B cell (primary cell): ENCODE data around the gene RPL10A. TPM values are rescaled to one million over a fixed set of nuclear protein-coding genes. Genes with fewer than 3 reads are reported as not detected.
"Not testable (repeated sequence)": the region's sequence is repeated elsewhere in the genome, so short reads cannot be mapped to it uniquely, and the experiment has no call there.

Experiments
- ATAC-seq: fragments of 200-7000 bp; cut with Tn5 transposase; one replicate; pipeline ENCODE4 v1.10.0; 2021; ENCODE audit warnings: low read depth, mild to moderate bottlenecking, moderate number of reproducible peaks, moderate library complexity
- CTCF ChIA-PET: fragments of 350-600 bp; sonication (Branson Sonifier 250); formaldehyde crosslinking; loops from one replicate; lab custom pipeline; 2021; ENCODE audit warnings: antibody characterized with exemption, inconsistent platforms; lab: Charles Lee
- POLR2A ChIA-PET: fragments of 350-600 bp; sonication (Branson Sonifier 250); formaldehyde crosslinking; loops from one replicate; lab custom pipeline; 2021; ENCODE audit warnings: antibody characterized with exemption; lab: Charles Lee
- DNase-seq: peaks from one replicate; pipeline ENCODE4 v3.0.0; 2013
- H2AFZ ChIP-seq: 2 replicates; pipeline ENCODE4 v1.6.1; 2012; ENCODE audit warnings: mild to moderate bottlenecking, low read depth, low read length; ENCODE audit not compliant: insufficient read depth, poor library complexity, severe bottlenecking
- H3K27ac ChIP-seq, 2 donors: 1 replicate in 1 of 2; 2 replicates in 1 of 2; pipeline ENCODE4 v1.5.1; 2012 to 2013; ENCODE audit warnings: low read length in 2 of 2, mild to moderate bottlenecking in 2 of 2, moderate library complexity in 1 of 2
- H3K27me3 ChIP-seq, 4 experiments: fragments of 200-600 bp in 1 of 4; sonication (generic) in 1 of 4; replicated peaks in 1 of 4; 1 replicate in 2 of 4; 2 replicates in 2 of 4; pipeline versions ENCODE4 v1.6.1 to v1.7.0; 2013 to 2016; ENCODE audit warnings: low read length in 3 of 4, mild to moderate bottlenecking in 2 of 4, mixed read lengths in 1 of 4, moderate library complexity in 1 of 4; ENCODE audit not compliant: insufficient read depth in 4 of 4, control insufficient read depth in 3 of 4; ENCODE audit errors: control extremely low read depth in 1 of 4
- H3K36me3 ChIP-seq, 2 experiments: replicated peaks in 1 of 2; 1 replicate in 1 of 2; 2 replicates in 1 of 2; pipeline versions ENCODE4 v1.6.1 to v1.7.1; 2013; ENCODE audit warnings: low read length in 1 of 2; ENCODE audit not compliant: insufficient read depth in 2 of 2, control insufficient read depth in 1 of 2; ENCODE audit errors: control extremely low read depth in 1 of 2, extremely low read depth in 1 of 2
- H3K4me1 ChIP-seq, 2 donors: fragments of 200-600 bp in 1 of 2; sonication (generic) in 1 of 2; 1 replicate in 1 of 2; 2 replicates in 1 of 2; pipeline versions ENCODE4 v1.5.1 to v1.6.1; 2013 to 2017; ENCODE audit warnings: low read length in 2 of 2; ENCODE audit not compliant: control insufficient read depth in 2 of 2, insufficient read depth in 2 of 2
- H3K4me2 ChIP-seq: replicated peaks from 2 replicates; pipeline ENCODE3; 2012; ENCODE audit warnings: mild to moderate bottlenecking, low read depth, low read length; ENCODE audit not compliant: poor library complexity, severe bottlenecking
- H3K4me3 ChIP-seq, 5 experiments: fragments of 200-600 bp in 1 of 5; sonication (generic) in 1 of 5; 1 replicate in 3 of 5; 2 replicates in 2 of 5; pipeline versions ENCODE4 v1.5.1 to v1.7.0; 2011 to 2016; ENCODE audit warnings: low read length in 4 of 5, mild to moderate bottlenecking in 4 of 5, low read depth in 2 of 5, control low read depth in 1 of 5, moderate library complexity in 1 of 5; ENCODE audit not compliant: insufficient read depth in 1 of 5; ENCODE audit errors: control extremely low read depth in 1 of 5, extremely low read depth in 1 of 5
- H3K79me2 ChIP-seq: fragments of 200-600 bp; sonication (generic); one replicate; pipeline ENCODE4 v1.6.0; 2016; ENCODE audit warnings: low read length; ENCODE audit not compliant: control insufficient read depth, insufficient read depth
- H3K9ac ChIP-seq: fragments of 200-600 bp; sonication (generic); 2 replicates; pipeline ENCODE4 v1.6.1; 2017; ENCODE audit warnings: mild to moderate bottlenecking, low read length, moderate library complexity
- H3K9me3 ChIP-seq, 3 donors: one replicate each; pipeline versions ENCODE4 v1.6.1 to v1.7.1; 2013; ENCODE audit warnings: low read length in 2 of 3; ENCODE audit not compliant: control insufficient read depth in 2 of 3, insufficient read depth in 1 of 3; ENCODE audit errors: control extremely low read depth in 1 of 3
- H4K20me1 ChIP-seq: 2 replicates; pipeline ENCODE4 v1.6.0; 2012; ENCODE audit warnings: mild to moderate bottlenecking, low read length; ENCODE audit not compliant: insufficient read depth, control insufficient read depth, poor library complexity, severe bottlenecking
- H3K27ac Mint-ChIP-seq: one replicate; pipeline ENCODE4 v1.8.0; 2021; ENCODE audit warnings: mixed read lengths
- H3K27me3 Mint-ChIP-seq: one replicate; pipeline ENCODE4 v1.8.0; 2021; ENCODE audit warnings: mixed read lengths
- H3K4me1 Mint-ChIP-seq: one replicate; pipeline ENCODE4 v1.8.0; 2021; ENCODE audit warnings: mixed read lengths
- H3K4me3 Mint-ChIP-seq: one replicate; pipeline ENCODE4 v1.8.0; 2021; ENCODE audit warnings: mixed read lengths
- H3K9me3 Mint-ChIP-seq: one replicate; pipeline ENCODE4 v1.8.0; 2022; ENCODE audit warnings: mixed read lengths; ENCODE audit not compliant: insufficient read depth
- CTCF ChIP-seq: fragments of 200-600 bp; IDR thresholded peaks from one replicate; pipeline ENCODE4 v1.8.0; 2022; ENCODE audit warnings: antibody characterized with exemption, mild to moderate bottlenecking
- EZH2 ChIP-seq: IDR thresholded peaks from 2 replicates; pipeline ENCODE4 v1.6.1; 2012; ENCODE audit warnings: borderline replicate concordance, low read depth, mild to moderate bottlenecking, moderate library complexity, low read length; ENCODE audit not compliant: insufficient read depth, poor library complexity, severe bottlenecking
- WGBS: methylation state at CpG from one replicate; pipeline ENCODE4 v1.1.5; 2013; ENCODE audit warnings: missing lambda C conversion rate; ENCODE audit not compliant: insufficient coverage; 5-methylcytosine and 5-hydroxymethylcytosine counted together
- intact Hi-C: fragments of 100-400 bp; cut with micrococcal nuclease; formaldehyde crosslinking; loops from one replicate; pipeline ENCODE4 v1.10.0; 2022
- polyA plus RNA-seq: library from polyadenylated mRNA; depleted of rRNA; stranded (reverse); fragments of >200 nt; gene quantifications from 2 replicates; pipeline ENCODE4 v1.2.3, GENCODE V29; 2012
- total RNA-seq, 2 donors: library from RNA; stranded (reverse); fragments of 120-200 nt in 1 of 2; gene quantifications; 1 replicate in 1 of 2; 2 replicates in 1 of 2; pipeline versions ENCODE4 v1.2.3 to v1.2.4, GENCODE V29; 2013 to 2022

The RPL10A gene
- total and polyA plus RNA-seq, 2 donors (not counting 1 experiment from before 2014, with no cell fraction given): 1,687 to 3,150 TPM

- no peak overlapping the region for H3K27ac ChIP-seq
- TF ChIP-seq EZH2 (no peak), CTCF (no peak)
- Mint-ChIP-seq H3K27ac (no peak overlapping the region), H3K9me3 (peaks cover 10% of the 10 kb centered on the region), H3K4me1 (no peaks in the 10 kb centered on the region), H3K27me3 (no peaks in the 10 kb centered on the region), H3K4me3 (no peak overlapping the region)
- no peaks in the 10 kb centered on the region for H4K20me1 ChIP-seq
- H3K36me3 ChIP-seq: peaks cover 0 to 4% of the 10 kb centered on the region in 2 experiments
- H3K9me3 ChIP-seq: peaks cover 2 to 28% (median 25%) of the 10 kb centered on the region in 3 donors
- CTCF ChIA-PET: no interaction called here
- no peak overlapping the region for H3K4me2 ChIP-seq
- intact Hi-C loops: no loop called here
- H3K27me3 ChIP-seq: no peaks in the 10 kb centered on the region
- H3K4me1 ChIP-seq: no peaks in the 10 kb centered on the region
- WGBS: 93% methylated on average over 2 of the region's 4 CpGs
- H3K9ac ChIP-seq: no peak overlapping the region
- no peak overlapping the region for H3K4me3 ChIP-seq
- DNase-seq (no peak), ATAC-seq (no peak)
- POLR2A ChIA-PET: no interaction called here
- H3K79me2 ChIP-seq: no peaks in the 10 kb centered on the region
- H2AFZ ChIP-seq: no peak overlapping the region
Measured at GRCh38 chr6:35432291-35432690, 35.9 kb upstream of the RPL10A start.

- H3K9ac ChIP-seq, H3K27me3 ChIP-seq, H3K27ac ChIP-seq, H3K4me1 ChIP-seq, H3K36me3 ChIP-seq, H4K20me1 ChIP-seq, intact Hi-C loops, ATAC-seq, H2AFZ ChIP-seq, H3K4me1 Mint-ChIP-seq, DNase-seq, H3K4me2 ChIP-seq, H3K27ac Mint-ChIP-seq, H3K27me3 Mint-ChIP-seq, CTCF ChIA-PET, H3K4me3 ChIP-seq, H3K9me3 Mint-ChIP-seq, H3K79me2 ChIP-seq, H3K4me3 Mint-ChIP-seq: not testable (repeated sequence)
- 92% methylated on average over 1 of the region's 3 CpGs for WGBS
- peaks cover 2 to 25% (median 25%) of the 10 kb centered on the region in 3 donors for H3K9me3 ChIP-seq
- POLR2A ChIA-PET: interaction anchor here (0.6 kb wide), 1 partner anchor 9 kb away, joined by 4 read pairs; no protein-coding TSS in a partner anchor
Measured at GRCh38 chr6:35432702-35433101, 35.5 kb upstream of the RPL10A start.
